IMR-90 (cell line): ENCODE data around the gene ATP2B2. TPM values are rescaled to one million over a fixed set of nuclear protein-coding genes. Genes with fewer than 3 reads are reported as not detected.

Experiments
- ATAC-seq: fragments of 200-7000 bp; cut with Tn5 transposase; 2 replicates; pipeline ENCODE4 v1.9.1; 2020; ENCODE audit warnings: low read depth, mild to moderate bottlenecking, moderate library complexity
- BruUV-seq: library from RNA; stranded (reverse); fragments of 400-500 nt; replicated peaks from 2 replicates; lab custom pipeline; 2021; lab: Mats Ljungman, UMichigan
- CTCF ChIA-PET: fragments of 300-600 bp; formaldehyde crosslinking; extraction: SDS; loops from one replicate; lab custom pipeline; 2021; ENCODE audit warnings: antibody characterized with exemption; lab: Yijun Ruan, JAX
- POLR2A ChIA-PET: fragments of 300-600 bp; sonication (Branson Sonifier 250); formaldehyde crosslinking; loops from one replicate; lab custom pipeline; 2022; ENCODE audit warnings: antibody characterized with exemption; ENCODE audit not compliant: unreplicated experiment; lab: Charles Lee
- DNase-seq: peaks from one replicate; pipeline ENCODE4 v3.0.0; 2013
- H2AFZ ChIP-seq: replicated peaks from 2 replicates; pipeline ENCODE3; 2013; ENCODE audit warnings: low read length, mild to moderate bottlenecking; ENCODE audit not compliant: poor library complexity
- H2AK5ac ChIP-seq: 2 replicates; pipeline ENCODE4 v1.6.1; 2013; ENCODE audit warnings: low read depth, low read length, inconsistent platforms
- H2AK9ac ChIP-seq: replicated peaks from 2 replicates; pipeline ENCODE3; 2013; ENCODE audit warnings: mild to moderate bottlenecking, low read depth, low read length, moderate library complexity; ENCODE audit not compliant: poor library complexity
- H2BK120ac ChIP-seq: 2 replicates; pipeline ENCODE4 v1.6.1; 2013; ENCODE audit warnings: low read depth, low read length, inconsistent platforms
- H2BK15ac ChIP-seq: 3 replicates; pipeline ENCODE4 v1.6.1; 2013; ENCODE audit warnings: low read depth, low read length, inconsistent platforms
- H2BK20ac ChIP-seq: 2 replicates; pipeline ENCODE4 v1.6.1; 2013; ENCODE audit warnings: low read depth, mild to moderate bottlenecking, inconsistent platforms, low read length, moderate library complexity
- H2BK5ac ChIP-seq: 2 replicates; pipeline ENCODE4 v1.6.1; 2013; ENCODE audit warnings: mild to moderate bottlenecking, low read depth, low read length, inconsistent platforms; ENCODE audit not compliant: poor library complexity, severe bottlenecking
- H3K14ac ChIP-seq: replicated peaks from 2 replicates; pipeline ENCODE4 v1.6.1; 2013; ENCODE audit warnings: low read depth, low read length, inconsistent platforms
- H3K18ac ChIP-seq: 2 replicates; pipeline ENCODE4 v1.6.1; 2013; ENCODE audit warnings: low read depth, low read length, control low read depth
- H3K23ac ChIP-seq: 2 replicates; pipeline ENCODE4 v1.6.1; 2013; ENCODE audit warnings: low read depth, low read length, inconsistent platforms
- H3K27ac ChIP-seq: 2 replicates; pipeline ENCODE4 v1.5.1; 2013; ENCODE audit warnings: mild to moderate bottlenecking, control low read depth, low read length; ENCODE audit not compliant: insufficient read depth
- H3K27me3 ChIP-seq: 2 replicates; pipeline ENCODE4 v1.6.1; 2013; ENCODE audit warnings: low read length; ENCODE audit not compliant: control insufficient read depth, insufficient read depth
- H3K36me3 ChIP-seq: 2 replicates; pipeline ENCODE4 v1.6.1; 2013; ENCODE audit warnings: low read length, mixed read lengths; ENCODE audit not compliant: control insufficient read depth, insufficient read depth
- H3K4ac ChIP-seq: 2 replicates; pipeline ENCODE4 v1.6.1; 2013; ENCODE audit warnings: low read depth, low read length, inconsistent platforms
- H3K4me1 ChIP-seq: 2 replicates; pipeline ENCODE4 v1.6.1; 2013; ENCODE audit warnings: low read length, mixed read lengths; ENCODE audit not compliant: control insufficient read depth, insufficient read depth
- H3K4me2 ChIP-seq: 2 replicates; pipeline ENCODE4 v1.6.1; 2013; ENCODE audit warnings: low read depth, mild to moderate bottlenecking, control low read depth, low read length, moderate library complexity
- H3K4me3 ChIP-seq: 2 replicates; pipeline ENCODE4 v1.5.1; 2013; ENCODE audit warnings: low read depth, mild to moderate bottlenecking, control low read depth, low read length, moderate library complexity; ENCODE audit not compliant: insufficient read depth
- H3K56ac ChIP-seq: 2 replicates; pipeline ENCODE4 v1.6.1; 2013; ENCODE audit warnings: low read length, inconsistent platforms; ENCODE audit not compliant: insufficient read depth; ENCODE audit errors: extremely low read depth
- H3K79me1 ChIP-seq, 2 experiments: 2 replicates each; pipeline ENCODE4 v1.6.1; 2013; ENCODE audit warnings: low read length in 2 of 2, inconsistent platforms in 1 of 2, low read depth in 1 of 2
- H3K9ac ChIP-seq: 2 replicates; pipeline ENCODE4 v1.6.1; 2013; ENCODE audit warnings: low read depth, low read length, control low read depth
- H3K9me1 ChIP-seq: 2 replicates; pipeline ENCODE4 v1.6.1; 2013; ENCODE audit warnings: low read length, inconsistent platforms; ENCODE audit not compliant: insufficient read depth
- H3K9me3 ChIP-seq: 2 replicates; pipeline ENCODE4 v1.6.1; 2013; ENCODE audit warnings: low read length; ENCODE audit not compliant: control insufficient read depth, insufficient read depth
- H4K20me1 ChIP-seq: 2 replicates; pipeline ENCODE4 v1.6.1; 2013; ENCODE audit warnings: low read length, inconsistent platforms; ENCODE audit not compliant: insufficient read depth
- H4K5ac ChIP-seq: 2 replicates; pipeline ENCODE4 v1.6.1; 2013; ENCODE audit warnings: mild to moderate bottlenecking, low read depth, low read length, control low read depth
- H4K8ac ChIP-seq, 2 experiments: 2 replicates each; pipeline ENCODE4 v1.6.1; 2013; ENCODE audit warnings: low read depth in 2 of 2, low read length in 2 of 2, control low read depth in 1 of 2, inconsistent platforms in 1 of 2
- H4K91ac ChIP-seq: 2 replicates; pipeline ENCODE4 v1.6.1; 2013; ENCODE audit warnings: low read depth, low read length, inconsistent platforms; ENCODE audit not compliant: insufficient read depth
- BHLHE40 ChIP-seq: fragments of 150-350 bp; IDR thresholded peaks from 2 replicates; pipeline ENCODE4 v1.6.1; 2016; ENCODE audit warnings: mild to moderate bottlenecking, low read depth, low read length
- CEBPB ChIP-seq: IDR thresholded peaks from 2 replicates; pipeline ENCODE4 v1.6.1; 2012; ENCODE audit warnings: low read depth, low read length, improper control_type of control experiment
- CHD1 ChIP-seq: IDR thresholded peaks from 2 replicates; pipeline ENCODE4 v1.6.1; 2012; ENCODE audit warnings: low read depth, low read length, improper control_type of control experiment
- FOS ChIP-seq: fragments of 150-350 bp; IDR thresholded peaks from 2 replicates; pipeline ENCODE4 v1.6.1; 2016; ENCODE audit warnings: low read depth, low read length
- MAFK ChIP-seq: IDR thresholded peaks from 2 replicates; pipeline ENCODE4 v1.6.1; 2012; ENCODE audit warnings: low read depth, low read length, improper control_type of control experiment
- MXI1 ChIP-seq: IDR thresholded peaks from 2 replicates; pipeline ENCODE4 v1.6.1; 2012; ENCODE audit warnings: low read depth, mild to moderate bottlenecking, low read length, moderate library complexity, borderline replicate concordance
- POLR2A ChIP-seq: IDR thresholded peaks from 2 replicates; pipeline ENCODE4 v1.6.1; 2012; ENCODE audit warnings: mild to moderate bottlenecking, low read depth, low read length
- RAD21 ChIP-seq: IDR thresholded peaks from 2 replicates; pipeline ENCODE4 v1.6.1; 2012; ENCODE audit warnings: low read length, improper control_type of control experiment
- RCOR1 ChIP-seq: IDR thresholded peaks from 2 replicates; pipeline ENCODE4 v1.6.1; 2012; ENCODE audit warnings: mild to moderate bottlenecking, low read length, improper control_type of control experiment; ENCODE audit not compliant: insufficient replicate concordance
- RFX5 ChIP-seq: IDR thresholded peaks from 2 replicates; pipeline ENCODE4 v1.8.0; 2012; ENCODE audit warnings: low read depth, mild to moderate bottlenecking, low read length, moderate library complexity
- SMC3 ChIP-seq: fragments of 150-350 bp; IDR thresholded peaks from 2 replicates; pipeline ENCODE4 v1.6.1; 2016; ENCODE audit warnings: low read depth, mild to moderate bottlenecking, antibody characterized with exemption, low read length, moderate library complexity
- WGBS, 2 experiments: methylation state at CpG; one replicate each; pipeline versions ENCODE4 v1.1.5 to v1.1.7; 2013; ENCODE audit warnings: missing lambda C conversion rate in 2 of 2; ENCODE audit not compliant: insufficient read length in 1 of 2; ENCODE audit errors: extremely low coverage in 2 of 2; 5-methylcytosine and 5-hydroxymethylcytosine counted together
- dilution Hi-C: fragments of 300-500 bp; cut with HindIII; formaldehyde crosslinking; loops from one replicate; pipeline ENCODE4 v1.14.3; 2018; ENCODE audit warnings: low sequenced_read_pairs; ENCODE audit not compliant: unreplicated experiment
- in situ Hi-C: fragments of 300-500 bp; cut with MboI; formaldehyde crosslinking; loops from 3 replicates; pipeline ENCODE4 v1.14.3; 2019; ENCODE audit warnings: low sequenced_read_pairs, inconsistent platforms, mixed read lengths
- intact Hi-C: fragments of 100-400 bp; cut with micrococcal nuclease; formaldehyde crosslinking; loops from 2 replicates; pipeline ENCODE4 v1.10.0; 2022
- polyA plus RNA-seq, 3 experiments: library from polyadenylated mRNA; depleted of rRNA; stranded (reverse); fragments of >200 nt; gene quantifications; 2 replicates each; pipeline ENCODE4 v1.2.3, GENCODE V29; 2012; ENCODE audit warnings: low replicate concordance in 1 of 3
- total RNA-seq: library from RNA; depleted of rRNA; stranded (reverse); fragments of >200 nt; gene quantifications from 2 replicates; pipeline ENCODE4 v1.2.3, GENCODE V29; 2012
- TF ChIP-seq, protein P1 (sequence below): fragments of 150-350 bp; IDR thresholded peaks from 2 replicates; pipeline ENCODE4 v1.6.1; 2016; ENCODE audit warnings: low read depth, mild to moderate bottlenecking, low read length, moderate library complexity, borderline replicate concordance

The ATP2B2 gene
- total and polyA plus RNA-seq, 2 of the 4 experiments (the other 2 are of a cell fraction) = under 0.01 to 0.02 TPM

- intact Hi-C loops = no loop called here
- Histone ChIP-seq H4K8ac (no peak overlapping the region), H3K36me3 (no peaks in the 10 kb centered on the region), H3K9me3 (no peaks in the 10 kb centered on the region), H3K4ac (no peak overlapping the region), H2BK120ac (no peak overlapping the region), H2BK5ac (no peak overlapping the region), H3K9me1 (no peaks in the 10 kb centered on the region), H3K18ac (no peak overlapping the region), H4K91ac (no peak overlapping the region), H2AK5ac (no peak overlapping the region), H4K20me1 (no peaks in the 10 kb centered on the region), H3K27me3 (peaks cover 40% of the 10 kb centered on the region), H3K79me1 (no peaks in the 10 kb centered on the region), H3K14ac (no peak overlapping the region), H4K5ac (no peak overlapping the region), H3K23ac (no peak overlapping the region), H3K4me2 (no peak overlapping the region), H3K27ac (no peak overlapping the region), H2AK9ac (no peak overlapping the region), H2BK15ac (no peak overlapping the region), H3K4me3 (no peak overlapping the region), H3K9ac (no peak overlapping the region), H2BK20ac (no peak overlapping the region), H3K56ac (no peak overlapping the region), H2AFZ (no peak overlapping the region), H3K4me1 (peaks cover 3% of the 10 kb centered on the region)
- ATAC-seq (no peak), DNase-seq (no peak)
- no peak for TF ChIP-seq MAFK
- TF ChIP-seq MXI1 = no peak
- TF ChIP-seq RFX5 = no peak
- TF ChIP-seq RAD21 = no peak
- TF ChIP-seq POLR2A = no peak
- no peak for TF ChIP-seq SMC3
- no peak for TF ChIP-seq BHLHE40
- no peak for TF ChIP-seq CEBPB
- TF ChIP-seq, protein P1, sequence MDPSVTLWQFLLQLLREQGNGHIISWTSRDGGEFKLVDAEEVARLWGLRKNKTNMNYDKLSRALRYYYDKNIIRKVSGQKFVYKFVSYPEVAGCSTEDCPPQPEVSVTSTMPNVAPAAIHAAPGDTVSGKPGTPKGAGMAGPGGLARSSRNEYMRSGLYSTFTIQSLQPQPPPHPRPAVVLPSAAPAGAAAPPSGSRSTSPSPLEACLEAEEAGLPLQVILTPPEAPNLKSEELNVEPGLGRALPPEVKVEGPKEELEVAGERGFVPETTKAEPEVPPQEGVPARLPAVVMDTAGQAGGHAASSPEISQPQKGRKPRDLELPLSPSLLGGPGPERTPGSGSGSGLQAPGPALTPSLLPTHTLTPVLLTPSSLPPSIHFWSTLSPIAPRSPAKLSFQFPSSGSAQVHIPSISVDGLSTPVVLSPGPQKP = no peak
- TF ChIP-seq CHD1 = no peak
- no peak for TF ChIP-seq FOS
- no peak for TF ChIP-seq RCOR1
- dilution Hi-C loops = no loop called here
- in situ Hi-C loops = no loop called here
- POLR2A ChIA-PET = no interaction called here
- CTCF ChIA-PET = interaction anchor here (0.6 kb wide), 1 partner anchor 343 kb away, joined by 3 read pairs; no protein-coding TSS in a partner anchor
- WGBS, 2 experiments = 70% methylated on average over 2 of the region's 4 CpGs; no CpG with 5 or more reads in 1 of the 2 experiments
- BruUV-seq = no TSS peak
Measured at GRCh38 chr3:10395671-10396070, 109.7 kb downstream of the ATP2B2 start.
